AG09319 (cell line): ENCODE results near the gene PTPN5.
"Not testable (repeated sequence)": the region's sequence is repeated elsewhere in the genome, so short reads cannot be mapped to it uniquely, and the experiment has no call there.

Source experiments
- DNase-seq: peaks from one replicate; pipeline ENCODE4 v3.0.0-alpha.2; 2010; ENCODE audit warnings: low read depth; ENCODE audit errors: extremely low read depth
- TF ChIP-seq, protein P1 (sequence below): IDR thresholded peaks from 2 replicates; pipeline ENCODE4 v1.5.1; 2011; ENCODE audit warnings: low read depth, mild to moderate bottlenecking, inconsistent platforms, low read length, moderate library complexity

The PTPN5 gene

DNA sequence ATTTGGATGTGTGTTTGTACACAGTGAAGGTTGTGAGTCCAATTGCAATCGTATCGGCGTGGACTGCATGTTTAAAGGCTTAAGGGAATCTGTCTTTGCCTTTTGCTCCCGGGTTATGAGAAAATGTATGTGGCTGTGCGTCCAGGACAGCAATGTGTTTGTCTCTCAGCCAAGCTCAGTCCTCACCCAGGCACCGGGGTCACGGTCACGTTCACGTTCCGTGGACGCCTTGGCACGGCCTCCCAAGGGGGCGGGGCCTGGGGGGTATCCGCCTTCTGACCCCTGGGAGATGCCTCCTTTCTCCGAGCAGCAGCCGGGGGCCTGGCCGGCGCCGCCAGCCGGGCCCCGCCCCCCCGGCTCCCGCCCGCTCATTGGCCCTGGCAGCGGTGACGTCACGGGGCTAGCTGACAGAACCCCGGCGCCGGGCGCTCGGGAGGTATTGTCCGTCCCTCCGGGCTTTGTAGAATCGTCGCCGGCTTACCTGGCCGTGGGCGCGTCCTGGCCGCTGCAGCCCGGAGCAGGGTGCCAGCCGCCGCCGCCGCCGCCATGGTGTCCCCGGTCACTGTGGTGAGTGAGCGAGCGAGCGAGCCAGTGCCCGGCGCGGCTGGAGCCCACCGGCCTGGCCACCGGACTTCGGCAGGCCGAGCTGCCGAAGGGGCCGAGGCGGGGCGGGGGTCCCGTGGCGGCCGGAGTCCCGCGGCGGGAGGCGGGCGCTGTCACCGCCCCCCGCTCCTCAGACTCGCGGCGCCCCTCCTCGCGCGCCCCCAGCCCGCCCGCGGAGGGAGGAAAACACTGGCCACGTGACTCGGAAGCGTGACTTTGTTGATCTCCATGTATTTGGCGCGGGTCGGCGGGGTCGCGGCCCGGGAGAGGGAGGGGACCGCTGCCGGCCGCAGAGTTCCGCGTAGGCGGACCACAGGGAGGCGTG, 93.0 kb downstream of the PTPN5 start, which contains the start of gene TMEM86A:
TSS of gene TMEM86A (plus strand) at position 439 of the 928 bp plus-strand sequence. CDS start at position 547, 108 bp downstream.
- DNase-seq, result peak; percentile 20
- TF ChIP-seq, protein P1, sequence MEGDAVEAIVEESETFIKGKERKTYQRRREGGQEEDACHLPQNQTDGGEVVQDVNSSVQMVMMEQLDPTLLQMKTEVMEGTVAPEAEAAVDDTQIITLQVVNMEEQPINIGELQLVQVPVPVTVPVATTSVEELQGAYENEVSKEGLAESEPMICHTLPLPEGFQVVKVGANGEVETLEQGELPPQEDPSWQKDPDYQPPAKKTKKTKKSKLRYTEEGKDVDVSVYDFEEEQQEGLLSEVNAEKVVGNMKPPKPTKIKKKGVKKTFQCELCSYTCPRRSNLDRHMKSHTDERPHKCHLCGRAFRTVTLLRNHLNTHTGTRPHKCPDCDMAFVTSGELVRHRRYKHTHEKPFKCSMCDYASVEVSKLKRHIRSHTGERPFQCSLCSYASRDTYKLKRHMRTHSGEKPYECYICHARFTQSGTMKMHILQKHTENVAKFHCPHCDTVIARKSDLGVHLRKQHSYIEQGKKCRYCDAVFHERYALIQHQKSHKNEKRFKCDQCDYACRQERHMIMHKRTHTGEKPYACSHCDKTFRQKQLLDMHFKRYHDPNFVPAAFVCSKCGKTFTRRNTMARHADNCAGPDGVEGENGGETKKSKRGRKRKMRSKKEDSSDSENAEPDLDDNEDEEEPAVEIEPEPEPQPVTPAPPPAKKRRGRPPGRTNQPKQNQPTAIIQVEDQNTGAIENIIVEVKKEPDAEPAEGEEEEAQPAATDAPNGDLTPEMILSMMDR, result peak; percentile 1; the same call in 1 of the 2 replicates

DNA sequence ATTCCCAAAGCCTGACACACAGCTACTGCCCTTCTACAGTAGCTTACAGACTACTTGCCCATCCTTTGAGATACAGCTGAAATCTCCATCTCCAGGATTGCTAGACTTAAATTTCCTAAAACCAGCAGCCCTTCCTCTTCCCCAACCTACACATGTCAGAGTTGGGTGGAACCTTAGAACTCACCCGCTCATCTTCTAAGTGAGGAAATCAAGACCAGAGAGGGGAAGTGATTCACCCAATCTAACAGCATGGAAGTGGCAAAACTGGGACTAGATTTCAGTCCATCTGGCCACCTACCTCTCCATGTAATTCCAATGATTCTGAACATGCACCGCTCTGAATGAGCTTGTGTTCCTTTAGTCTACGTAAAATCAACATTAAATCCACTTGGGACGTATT, 94.0 kb downstream of the PTPN5 start:
- TF ChIP-seq, protein P1, result no peak
- no peak for DNase-seq

DNA sequence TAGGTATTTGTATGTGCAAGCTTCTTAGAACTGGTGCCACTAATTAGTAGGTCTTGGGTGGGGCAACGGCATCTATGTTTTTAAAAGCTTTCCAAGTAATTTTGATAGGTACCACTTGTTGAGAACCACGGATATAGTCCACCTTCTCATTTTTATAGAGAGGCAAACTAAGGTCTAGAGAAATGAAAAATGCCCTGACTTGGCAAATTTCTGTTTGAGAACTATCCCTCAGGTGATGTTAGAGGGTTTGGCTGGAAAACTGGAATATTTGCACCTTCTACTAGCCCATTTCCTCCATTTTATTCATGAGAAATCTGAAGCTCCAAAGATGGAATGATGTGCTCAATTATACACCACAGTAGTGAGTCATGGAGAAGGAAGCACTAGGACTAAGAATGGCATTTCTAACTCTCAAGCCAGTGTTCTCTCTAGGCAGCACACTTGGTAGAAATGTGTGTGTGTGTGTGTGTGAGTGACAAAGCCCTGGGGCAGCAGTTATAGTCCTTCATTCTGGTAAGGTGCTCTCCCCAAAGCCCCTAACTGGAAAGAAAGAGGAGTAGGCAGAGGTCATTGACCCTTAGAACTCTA, 94.9 kb downstream of the PTPN5 start:
- TF ChIP-seq, protein P1, result no peak
- no peak for DNase-seq

DNA sequence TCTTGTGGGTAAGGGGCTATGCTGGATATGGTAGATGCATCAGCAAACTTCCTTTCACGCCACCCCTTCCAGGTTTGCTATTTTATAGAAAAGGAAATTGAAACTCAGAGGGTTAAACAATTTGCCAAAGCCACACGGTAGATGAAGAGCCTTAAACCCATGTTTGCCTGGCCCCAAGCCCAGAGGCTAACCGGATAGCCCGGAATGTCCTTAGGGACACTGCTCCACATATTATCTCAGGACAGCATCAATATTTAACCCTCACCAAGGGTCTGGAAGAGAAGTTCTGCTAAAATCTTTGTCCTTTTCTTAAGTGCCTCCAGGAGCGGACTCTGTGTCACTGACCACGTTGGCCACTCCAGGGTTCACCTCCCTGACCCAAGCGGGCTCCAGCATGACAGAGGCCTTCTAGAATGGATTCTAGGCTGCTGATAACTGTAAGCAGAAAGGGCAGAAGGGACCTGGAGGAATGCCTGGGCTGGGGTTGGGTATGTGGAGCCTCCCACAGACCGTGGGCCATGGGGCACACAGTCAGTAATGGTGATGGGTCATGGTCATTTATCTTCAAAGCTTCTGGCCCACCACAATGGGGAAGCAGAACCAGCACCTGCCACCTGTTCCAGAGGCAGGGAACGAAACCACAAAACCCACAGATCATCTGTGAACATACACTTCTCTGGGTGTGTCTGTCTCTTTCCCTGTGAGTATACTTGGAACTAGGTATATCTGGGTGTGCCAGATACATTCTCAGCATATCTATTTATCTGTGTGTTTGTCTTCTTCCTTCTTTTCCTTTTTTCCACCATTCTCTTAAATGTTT, 98.4 kb downstream of the PTPN5 start:
- TF ChIP-seq, protein P1, result no peak
- DNase-seq, result no peak

DNA sequence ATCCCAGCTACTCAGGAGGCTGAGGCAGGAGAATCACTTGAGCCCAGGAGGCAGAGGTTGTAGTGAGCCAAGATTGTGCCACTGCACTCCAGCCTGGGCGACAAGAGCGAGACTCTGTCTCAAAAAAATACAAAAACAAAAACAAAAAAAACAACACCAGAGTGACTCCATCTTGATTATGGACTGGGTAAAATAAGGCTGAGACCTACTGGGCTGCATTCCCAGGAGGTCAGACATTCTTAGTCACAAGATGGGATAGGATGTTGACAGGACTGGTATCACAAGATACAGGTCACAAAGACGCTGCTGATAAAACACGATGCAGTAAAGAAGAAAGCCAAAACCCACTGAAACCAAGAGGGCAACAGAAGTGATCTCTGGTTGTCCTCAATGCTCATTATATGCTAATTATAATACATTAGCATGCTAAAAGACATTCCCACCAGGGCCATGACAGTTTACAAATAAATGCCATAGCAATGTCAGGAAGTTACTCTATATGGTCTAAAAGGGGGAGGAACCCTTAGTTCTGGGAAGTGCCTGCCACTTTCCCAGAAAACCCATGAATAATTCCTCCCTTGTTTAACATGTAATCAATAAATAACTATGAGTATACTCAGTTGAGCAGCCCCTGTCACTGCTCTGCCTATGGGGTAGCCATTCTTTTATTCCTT, 100.0 kb downstream of the PTPN5 start:
- DNase-seq, result not testable (repeated sequence)

DNA sequence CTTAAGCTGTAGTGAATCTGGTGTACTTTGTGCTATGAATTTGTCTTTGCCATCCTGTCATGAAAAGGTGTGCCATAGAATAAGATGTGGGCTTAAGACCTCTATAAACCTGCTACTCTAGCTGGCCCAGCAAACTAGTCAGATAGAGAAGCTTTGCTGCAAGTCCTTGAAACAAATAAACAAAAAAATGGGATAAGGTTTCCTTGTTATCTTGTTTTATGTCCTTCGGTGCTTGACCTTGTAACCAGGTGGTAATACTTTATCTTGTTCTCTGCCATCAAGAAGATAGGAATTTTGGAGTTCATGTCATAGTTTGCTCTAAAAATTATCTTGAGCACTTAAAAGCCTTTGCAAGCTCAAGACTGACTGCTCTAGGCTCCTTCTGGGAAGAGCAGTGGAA, 107.3 kb downstream of the PTPN5 start:
- DNase-seq, result no peak
- TF ChIP-seq, protein P1, result no peak

DNA sequence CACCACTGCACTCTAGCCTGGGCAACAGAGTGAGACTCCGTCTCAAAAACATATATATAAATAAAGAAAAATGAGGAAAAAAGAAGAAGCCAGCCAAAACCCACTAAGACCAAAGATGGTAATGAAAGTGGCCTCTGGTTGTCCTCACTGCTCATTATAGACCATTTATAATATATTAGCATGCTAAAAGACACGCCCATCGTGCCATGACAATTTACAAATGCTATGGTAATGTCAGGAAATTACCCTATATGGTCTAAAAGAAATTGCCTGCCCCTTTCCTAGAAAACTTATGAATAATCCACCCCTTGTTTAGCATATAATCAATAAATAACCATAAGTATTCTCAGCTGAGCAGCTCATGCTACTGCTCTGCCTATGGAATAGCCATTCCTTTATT, 109.1 kb downstream of the PTPN5 start:
- TF ChIP-seq, protein P1, result no peak
- DNase-seq, result no peak

DNA sequence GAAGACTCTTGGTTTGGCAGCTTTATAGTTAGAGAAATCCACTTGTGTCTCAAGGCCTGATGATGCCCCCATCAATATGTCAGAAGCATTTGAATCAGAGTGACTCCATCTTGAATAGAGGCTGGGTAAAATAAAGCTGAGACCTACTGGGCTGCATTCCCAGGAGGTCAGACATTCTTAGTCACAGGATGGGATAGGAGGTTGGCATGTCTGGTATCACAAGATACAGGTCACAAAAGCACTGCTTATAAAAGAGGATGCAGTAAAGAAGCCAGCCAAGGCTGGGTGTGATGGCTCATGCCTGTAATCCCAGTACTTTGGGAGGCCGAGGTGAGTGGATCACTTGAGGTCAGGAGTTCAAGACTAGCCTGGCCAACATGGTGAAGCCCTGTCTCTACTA, 109.6 kb downstream of the PTPN5 start:
- not testable (repeated sequence) for DNase-seq
